Spleen (tissue), 7 donors: Measurements from ENCODE around the gene U2SURP.
"Not testable (repeated sequence)": the region's sequence is repeated elsewhere in the genome, so short reads cannot be mapped to it uniquely, and the experiment has no call there.

Experiments used
- CTCF ChIP-seq, 11 experiments: fragments of 200-600 bp in 7 of 11; fragments of 450-650 bp in 4 of 11; sonication (generic) in 4 of 11; IDR thresholded peaks in 8 of 11; conservative IDR thresholded peaks in 3 of 11; 1 replicate in 7 of 11; 2 replicates in 4 of 11; pipeline versions ENCODE4 v1.4.0 to v1.8.0; 2016 to 2021; ENCODE audit warnings: antibody characterized with exemption in 11 of 11, inconsistent platforms in 4 of 11, mild to moderate bottlenecking in 1 of 11
- POLR2A ChIP-seq, 3 donors: fragments of 450-650 bp; IDR thresholded peaks; one replicate each; pipeline ENCODE4 v1.5.1; 2017; ENCODE audit warnings: antibody characterized with exemption in 3 of 3, mild to moderate bottlenecking in 1 of 3
- POLR2AphosphoS5 ChIP-seq, 3 donors: sonication (generic); formaldehyde crosslinking; IDR thresholded peaks; one replicate each; pipeline ENCODE4 v1.5.1; 2017; ENCODE audit warnings: antibody characterized with exemption in 3 of 3
- donor health status: DM: no; HTN: no; CAD: no; lungs with moderate emphysema.
- donor health status: DM: no; HTN: no; CAD: no.
- donor health status: DM: no; HTN: no; CAD: no.

- TF ChIP-seq POLR2A (IDR thresholded peaks at IDR 0.05); CTCF (IDR thresholded peaks at IDR 0.05 in 8 of 11, conservative IDR thresholded peaks at IDR 0.05 in 3 of 11); POLR2AphosphoS5 (IDR thresholded peaks at IDR 0.05): not testable (repeated sequence)
Measured at GRCh38 chr3:142988826-142989225, 12.5 kb upstream of the U2SURP start.
